ENCODE results near the gene DPH3. TPM values are rescaled to one million over a fixed set of nuclear protein-coding genes. Genes with fewer than 3 reads are reported as not detected.

The DPH3 gene
- total and polyA plus RNA-seq, 9 of the 15 experiments (the other 6 are each of a cell fraction or from before 2014, with no cell fraction given), result 15.9 to 131 (median 38.7) TPM

DNA sequence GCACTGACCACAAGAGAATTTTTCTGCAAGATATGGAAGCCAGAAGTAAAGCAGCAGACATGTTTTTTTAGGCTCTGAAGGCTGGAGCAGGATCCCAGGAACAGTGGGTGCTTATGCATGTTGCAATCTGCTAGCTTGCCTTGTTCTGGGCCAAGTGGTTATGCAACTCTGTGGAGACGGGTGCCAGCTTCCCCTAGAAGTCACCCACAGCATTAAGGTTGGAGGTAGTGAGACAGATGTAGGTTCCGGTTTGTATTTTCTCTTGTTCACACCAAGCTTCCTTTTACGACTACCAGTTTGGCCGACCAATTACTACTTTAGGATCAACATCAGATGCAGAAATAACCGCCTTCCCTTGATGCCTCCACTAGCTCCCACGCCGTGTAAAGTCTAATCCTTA is 11.1 kb downstream of the DPH3 start:
- no peaks in the 10 kb centered on the region for H3K9me1 ChIP-seq (ENCODE audit: control insufficient read depth, insufficient read depth, low read length)
- in situ Hi-C loops (cut with MboI), result no loop called here
- H3K4me3 ChIP-seq, result no peak overlapping the region
- no peaks in the 10 kb centered on the region for H3K36me3 ChIP-seq (ENCODE audit: control insufficient read depth, insufficient read depth, low read length)
- H3K79me2 ChIP-seq (ENCODE audit: control insufficient read depth, insufficient read depth, low read length), result no peaks in the 10 kb centered on the region
- CTCF ChIA-PET (ENCODE audit: low intra/inter-chr PET ratio), result no interaction called here
- no peak for ATAC-seq
- TF ChIP-seq EWSR1 (IDR thresholded peaks at IDR 0.05; ENCODE audit: borderline replicate concordance, low read depth, partially characterized antibody) (no peak), ZNF57 (CRISPR knock-in tag; IDR thresholded peaks at IDR 0.05) (no peak), ZNF133 (CRISPR knock-in tag; IDR thresholded peaks at IDR 0.05) (no peak), POU5F1 (IDR thresholded peaks at IDR 0.05; ENCODE audit: borderline replicate concordance, low read depth, low read length, partially characterized antibody) (no peak), YY1 (IDR thresholded peaks at IDR 0.05; ENCODE audit: borderline replicate concordance in 1 of 3, control insufficient read depth in 1 of 3, extremely low read depth in 1 of 3, insufficient read depth in 3 of 3, insufficient read length in 1 of 3, insufficient replicate concordance in 2 of 3, low read depth in 1 of 3, low read length in 2 of 3) (no peak)
- TF ChIP-seq, protein P1, sequence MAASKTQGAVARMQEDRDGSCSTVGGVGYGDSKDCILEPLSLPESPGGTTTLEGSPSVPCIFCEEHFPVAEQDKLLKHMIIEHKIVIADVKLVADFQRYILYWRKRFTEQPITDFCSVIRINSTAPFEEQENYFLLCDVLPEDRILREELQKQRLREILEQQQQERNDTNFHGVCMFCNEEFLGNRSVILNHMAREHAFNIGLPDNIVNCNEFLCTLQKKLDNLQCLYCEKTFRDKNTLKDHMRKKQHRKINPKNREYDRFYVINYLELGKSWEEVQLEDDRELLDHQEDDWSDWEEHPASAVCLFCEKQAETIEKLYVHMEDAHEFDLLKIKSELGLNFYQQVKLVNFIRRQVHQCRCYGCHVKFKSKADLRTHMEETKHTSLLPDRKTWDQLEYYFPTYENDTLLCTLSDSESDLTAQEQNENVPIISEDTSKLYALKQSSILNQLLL (CRISPR knock-in tag; IDR thresholded peaks at IDR 0.05; ENCODE audit: borderline replicate concordance), result no peak
- FAIRE-seq, result peak; percentile 23
- intact Hi-C loops (cut with micrococcal nuclease), result no loop called here
- 0 out of 2 replicates have a peak, but pooled peaks cover 5% of the 10 kb centered on the region for H4K20me1 ChIP-seq (replicated peaks; ENCODE audit: control insufficient read depth, insufficient read depth, low read length)
- POLR2A ChIA-PET, result interaction anchor here (0.7 to 2.8 kb wide), 3 partner anchors 11 to 38 kb away, joined by 3 to 8 read pairs (median 3); partner anchors contain the start of genes DPH3 and OXNAD1
- BruUV-seq (replicated peaks), result no TSS peak
- H3K4me2 ChIP-seq (ENCODE audit: insufficient read depth, low read length), result no peak overlapping the region
- peaks cover 4 to 19% of the 10 kb centered on the region in 2 experiments; a peak in 3 of 5 replicates for H3K27me3 ChIP-seq (ENCODE audit: control insufficient read depth in 2 of 2, insufficient read depth in 2 of 2, low read length in 2 of 2)
- 11% methylated on average over 7 of the region's 7 CpGs for WGBS (ENCODE audit: insufficient coverage, low coverage, missing lambda C conversion rate)
- H3K27ac ChIP-seq (ENCODE audit: extremely low read depth, low read depth, low read length), result no peak overlapping the region
- H2AFZ ChIP-seq (ENCODE audit: low read depth, low read length), result no peak overlapping the region
- H3K9ac ChIP-seq (ENCODE audit: insufficient read depth in 1 of 2, low read depth in 2 of 2, low read length in 2 of 2), result no peak overlapping the region
- no peak for DNase-seq (ENCODE audit: extremely low read depth in 1 of 4, low spot score in 3 of 4)
- H3K9me3 ChIP-seq (replicated peaks; ENCODE audit: control insufficient read depth, insufficient read depth, low read depth, low read length), result no peaks in the 10 kb centered on the region
- H3K4me1 ChIP-seq (replicated peaks in 1 of 2; ENCODE audit: control insufficient read depth in 2 of 2, insufficient read depth in 2 of 2, low read length in 2 of 2), result no peaks in the 10 kb centered on the region

Measured in K562 (cell line).